ENCODE results near the gene ATRX. TPM values are rescaled to one million over a fixed set of nuclear protein-coding genes. Genes with fewer than 3 reads are reported as not detected.

The ATRX gene
- polyA plus RNA-seq, 1 donor from 2014 or later: 64.0 TPM

- Histone ChIP-seq H3K27me3 (ENCODE audit: insufficient read depth, low read depth, low read length) (no peaks in the 10 kb centered on the region), H3K79me2 (replicated peaks; ENCODE audit: insufficient read depth, low read length) (peaks cover 33% of the 10 kb centered on the region), H2AFZ (ENCODE audit: low read depth, low read length) (no peak overlapping the region), H3K9ac (ENCODE audit: low read length) (no peak overlapping the region), H3K36me3 (ENCODE audit: insufficient read depth, low read length) (no peaks in the 10 kb centered on the region), H4K20me1 (ENCODE audit: insufficient read depth) (no peaks in the 10 kb centered on the region), H3K9me2 (ENCODE audit: insufficient read depth, low read length) (no peaks in the 10 kb centered on the region), H3K9me3 (ENCODE audit: low read length) (no peaks in the 10 kb centered on the region), H3K4me2 (ENCODE audit: low read length) (no peak overlapping the region), H3K27ac (ENCODE audit: low read length) (no peak overlapping the region), H3K4me3 (ENCODE audit: low read length) (no peak overlapping the region), H3F3A (ENCODE audit: insufficient read depth, low read length, poor library complexity, severe bottlenecking) (no peaks in the 10 kb centered on the region)
- TF ChIP-seq EP300 (conservative IDR thresholded peaks at IDR 0.05; ENCODE audit: poor library complexity, severe bottlenecking) (no peak), POLR2AphosphoS5 (IDR thresholded peaks at IDR 0.05) (no peak), TAF1 (IDR thresholded peaks at IDR 0.05; ENCODE audit: low read depth) (no peak), REST (IDR thresholded peaks at IDR 0.05; ENCODE audit: borderline replicate concordance) (no peak), SMC3 (conservative IDR thresholded peaks at IDR 0.05; ENCODE audit: poor library complexity) (no peak), RAD21 (conservative IDR thresholded peaks at IDR 0.05) (no peak), EZH2 (IDR thresholded peaks at IDR 0.05; ENCODE audit: borderline replicate concordance, insufficient read depth, low read length, poor library complexity, severe bottlenecking) (no peak), MXI1 (conservative IDR thresholded peaks at IDR 0.05; ENCODE audit: poor library complexity, severe bottlenecking) (no peak)
- TF ChIP-seq, protein P1, sequence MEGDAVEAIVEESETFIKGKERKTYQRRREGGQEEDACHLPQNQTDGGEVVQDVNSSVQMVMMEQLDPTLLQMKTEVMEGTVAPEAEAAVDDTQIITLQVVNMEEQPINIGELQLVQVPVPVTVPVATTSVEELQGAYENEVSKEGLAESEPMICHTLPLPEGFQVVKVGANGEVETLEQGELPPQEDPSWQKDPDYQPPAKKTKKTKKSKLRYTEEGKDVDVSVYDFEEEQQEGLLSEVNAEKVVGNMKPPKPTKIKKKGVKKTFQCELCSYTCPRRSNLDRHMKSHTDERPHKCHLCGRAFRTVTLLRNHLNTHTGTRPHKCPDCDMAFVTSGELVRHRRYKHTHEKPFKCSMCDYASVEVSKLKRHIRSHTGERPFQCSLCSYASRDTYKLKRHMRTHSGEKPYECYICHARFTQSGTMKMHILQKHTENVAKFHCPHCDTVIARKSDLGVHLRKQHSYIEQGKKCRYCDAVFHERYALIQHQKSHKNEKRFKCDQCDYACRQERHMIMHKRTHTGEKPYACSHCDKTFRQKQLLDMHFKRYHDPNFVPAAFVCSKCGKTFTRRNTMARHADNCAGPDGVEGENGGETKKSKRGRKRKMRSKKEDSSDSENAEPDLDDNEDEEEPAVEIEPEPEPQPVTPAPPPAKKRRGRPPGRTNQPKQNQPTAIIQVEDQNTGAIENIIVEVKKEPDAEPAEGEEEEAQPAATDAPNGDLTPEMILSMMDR (IDR thresholded peaks at IDR 0.05; ENCODE audit: poor library complexity, severe bottlenecking): no peak
Observed at GRCh38 chrX:77723681-77724080, 62.3 kb downstream of the ATRX start.

DNA sequence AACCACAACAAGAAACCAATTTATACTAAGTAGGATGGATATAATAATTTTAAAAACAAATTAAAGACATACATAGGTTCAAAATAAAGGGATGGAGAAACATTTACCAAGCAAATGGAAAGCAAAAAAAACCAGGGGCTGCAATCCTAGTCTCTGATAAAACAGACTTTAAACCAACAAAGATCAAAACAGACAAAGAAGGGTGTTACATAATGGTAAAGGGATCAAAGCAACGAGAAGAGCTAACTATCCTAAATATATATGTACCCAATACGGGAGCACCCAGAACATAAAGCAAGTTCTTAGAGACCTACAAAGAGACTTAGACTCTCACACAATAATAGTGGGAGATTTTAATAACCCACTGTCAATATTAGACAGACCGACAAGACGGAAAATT lies 66.6 kb downstream of the ATRX start:
- H3K27me3 ChIP-seq (ENCODE audit: insufficient read depth, low read depth, low read length): no peaks in the 10 kb centered on the region
- H3F3A ChIP-seq (ENCODE audit: insufficient read depth, low read length, poor library complexity, severe bottlenecking): no peaks in the 10 kb centered on the region
- no peak overlapping the region for H3K4me2 ChIP-seq (ENCODE audit: low read length)
- H3K4me3 ChIP-seq (ENCODE audit: low read length): no peak overlapping the region
- TF ChIP-seq EZH2 (IDR thresholded peaks at IDR 0.05; ENCODE audit: borderline replicate concordance, insufficient read depth, low read length, poor library complexity, severe bottlenecking): no peak
- TF ChIP-seq TAF1 (IDR thresholded peaks at IDR 0.05; ENCODE audit: low read depth): no peak
- TF ChIP-seq SMC3 (conservative IDR thresholded peaks at IDR 0.05; ENCODE audit: poor library complexity): no peak
- TF ChIP-seq, protein P1 (IDR thresholded peaks at IDR 0.05; ENCODE audit: poor library complexity, severe bottlenecking): no peak
- TF ChIP-seq MXI1 (conservative IDR thresholded peaks at IDR 0.05; ENCODE audit: poor library complexity, severe bottlenecking): no peak
- no peak for TF ChIP-seq REST (IDR thresholded peaks at IDR 0.05; ENCODE audit: borderline replicate concordance)
- TF ChIP-seq RAD21 (conservative IDR thresholded peaks at IDR 0.05): no peak
- no peak for TF ChIP-seq EP300 (conservative IDR thresholded peaks at IDR 0.05; ENCODE audit: poor library complexity, severe bottlenecking)
- TF ChIP-seq POLR2AphosphoS5 (IDR thresholded peaks at IDR 0.05): no peak
- H2AFZ ChIP-seq (ENCODE audit: low read depth, low read length): no peak overlapping the region
- H3K79me2 ChIP-seq (replicated peaks; ENCODE audit: insufficient read depth, low read length): peaks cover 23% of the 10 kb centered on the region
- no peaks in the 10 kb centered on the region for H3K9me2 ChIP-seq (ENCODE audit: insufficient read depth, low read length)
- H3K36me3 ChIP-seq (ENCODE audit: insufficient read depth, low read length): no peaks in the 10 kb centered on the region
- H3K9me3 ChIP-seq (ENCODE audit: low read length): no peaks in the 10 kb centered on the region
- no peaks in the 10 kb centered on the region for H4K20me1 ChIP-seq (ENCODE audit: insufficient read depth)
- H3K27ac ChIP-seq (ENCODE audit: low read length): no peak overlapping the region
- H3K9ac ChIP-seq (ENCODE audit: low read length): no peak overlapping the region
